Kidney epithelial cell (primary cell): Measurements from ENCODE around the gene TBL1X. TPM values are rescaled to one million over a fixed set of nuclear protein-coding genes. Genes with fewer than 3 reads are reported as not detected.

ENCODE experiments used
- DNase-seq: peaks from one replicate; pipeline ENCODE4 v3.0.0-alpha.2; 2010; ENCODE audit warnings: low read depth
- H3K27me3 ChIP-seq: 2 replicates; pipeline ENCODE4 v1.6.0; 2011; ENCODE audit warnings: low read length; ENCODE audit not compliant: control insufficient read depth, insufficient read depth
- H3K36me3 ChIP-seq: 2 replicates; pipeline ENCODE4 v1.5.1; 2011; ENCODE audit warnings: low read length; ENCODE audit not compliant: control insufficient read depth, insufficient read depth
- H3K4me3 ChIP-seq: 2 replicates; pipeline ENCODE4 v1.5.1; 2011; ENCODE audit warnings: low read depth, mild to moderate bottlenecking, control low read depth, low read length
- total RNA-seq: library from RNA; depleted of rRNA; stranded (reverse); fragments of >200 nt; gene quantifications from 2 replicates; pipeline ENCODE4 v1.2.3, GENCODE V29; 2015
- TF ChIP-seq, protein P1 (sequence below): IDR thresholded peaks from 2 replicates; pipeline ENCODE4 v1.5.1; 2011; ENCODE audit warnings: mild to moderate bottlenecking, moderate library complexity, low read length, control low read depth, inconsistent platforms; ENCODE audit not compliant: insufficient read depth, poor library complexity, severe bottlenecking

Gene TBL1X
- total RNA-seq, 1 donor from 2014 or later: 25.9 TPM

DNA sequence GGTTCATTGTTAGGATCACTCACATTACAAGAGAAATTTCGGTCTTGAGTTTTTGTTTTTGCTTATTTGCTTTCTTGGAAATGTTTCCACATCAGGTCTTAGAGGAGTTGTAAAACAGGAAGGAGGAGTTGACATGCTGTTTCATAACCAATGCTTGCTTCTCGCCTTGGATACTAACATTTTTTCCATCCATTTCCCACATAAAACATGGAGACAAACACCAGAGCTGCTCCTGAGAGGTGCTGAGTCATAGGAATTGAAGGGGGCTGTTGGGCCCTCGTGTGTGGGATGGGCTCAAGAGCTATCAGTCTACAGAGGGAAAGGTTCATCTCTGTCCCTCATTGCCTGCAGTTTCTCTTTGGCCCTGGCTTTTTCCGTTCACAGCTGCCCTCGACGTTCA, 29.9 kb downstream of the TBL1X start:
- H3K27me3 ChIP-seq: no peaks in the 10 kb centered on the region
- TF ChIP-seq, protein P1, sequence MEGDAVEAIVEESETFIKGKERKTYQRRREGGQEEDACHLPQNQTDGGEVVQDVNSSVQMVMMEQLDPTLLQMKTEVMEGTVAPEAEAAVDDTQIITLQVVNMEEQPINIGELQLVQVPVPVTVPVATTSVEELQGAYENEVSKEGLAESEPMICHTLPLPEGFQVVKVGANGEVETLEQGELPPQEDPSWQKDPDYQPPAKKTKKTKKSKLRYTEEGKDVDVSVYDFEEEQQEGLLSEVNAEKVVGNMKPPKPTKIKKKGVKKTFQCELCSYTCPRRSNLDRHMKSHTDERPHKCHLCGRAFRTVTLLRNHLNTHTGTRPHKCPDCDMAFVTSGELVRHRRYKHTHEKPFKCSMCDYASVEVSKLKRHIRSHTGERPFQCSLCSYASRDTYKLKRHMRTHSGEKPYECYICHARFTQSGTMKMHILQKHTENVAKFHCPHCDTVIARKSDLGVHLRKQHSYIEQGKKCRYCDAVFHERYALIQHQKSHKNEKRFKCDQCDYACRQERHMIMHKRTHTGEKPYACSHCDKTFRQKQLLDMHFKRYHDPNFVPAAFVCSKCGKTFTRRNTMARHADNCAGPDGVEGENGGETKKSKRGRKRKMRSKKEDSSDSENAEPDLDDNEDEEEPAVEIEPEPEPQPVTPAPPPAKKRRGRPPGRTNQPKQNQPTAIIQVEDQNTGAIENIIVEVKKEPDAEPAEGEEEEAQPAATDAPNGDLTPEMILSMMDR: no peak
- H3K36me3 ChIP-seq: no peaks in the 10 kb centered on the region
- DNase-seq: no peak
- no peak overlapping the region for H3K4me3 ChIP-seq

DNA sequence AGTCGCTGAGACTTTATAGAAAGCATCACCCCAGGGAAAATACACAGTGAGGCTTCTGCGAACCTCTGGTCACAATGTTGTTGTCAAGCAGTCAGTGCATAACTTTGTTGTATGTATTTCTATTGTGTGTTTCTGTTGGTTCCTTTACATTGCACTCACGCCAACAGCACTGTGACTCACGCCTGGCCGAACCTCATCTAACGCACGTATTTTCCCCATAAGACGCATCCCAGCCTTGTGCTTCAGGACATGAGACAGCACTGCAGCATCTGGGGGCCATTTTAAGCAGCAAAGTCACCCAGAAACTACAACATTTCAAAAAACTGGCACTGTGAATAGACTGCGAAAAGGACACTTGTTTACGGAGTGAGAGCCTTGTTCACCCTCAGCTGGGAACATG, 30.6 kb downstream of the TBL1X start:
- TF ChIP-seq, protein P1: no peak
- Histone ChIP-seq H3K4me3 (no peak overlapping the region), H3K36me3 (no peaks in the 10 kb centered on the region), H3K27me3 (no peaks in the 10 kb centered on the region)
- no peak for DNase-seq

DNA sequence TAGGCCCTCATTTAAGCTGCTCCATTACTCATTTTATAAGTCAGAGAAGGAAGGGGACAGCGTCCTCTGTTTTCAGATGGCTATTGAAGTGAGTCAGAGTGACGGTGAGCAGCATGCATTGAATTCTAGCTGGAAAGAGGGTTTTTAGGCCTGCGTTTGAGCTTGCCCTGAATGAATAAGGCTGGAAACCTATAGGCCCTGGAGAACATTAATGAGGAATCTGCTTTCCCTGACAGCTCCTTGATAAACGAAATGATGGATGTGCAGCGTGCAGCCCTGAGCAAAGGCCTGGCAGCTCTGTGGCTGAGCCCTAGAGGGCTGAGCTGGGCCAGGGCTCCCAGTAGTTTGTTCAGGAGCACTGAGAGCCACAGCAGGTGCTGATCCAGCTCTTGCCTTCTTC, 33.4 kb downstream of the TBL1X start:
- Histone ChIP-seq H3K4me3 (no peak overlapping the region), H3K36me3 (no peaks in the 10 kb centered on the region), H3K27me3 (no peaks in the 10 kb centered on the region)
- TF ChIP-seq, protein P1: no peak
- DNase-seq: no peak

DNA sequence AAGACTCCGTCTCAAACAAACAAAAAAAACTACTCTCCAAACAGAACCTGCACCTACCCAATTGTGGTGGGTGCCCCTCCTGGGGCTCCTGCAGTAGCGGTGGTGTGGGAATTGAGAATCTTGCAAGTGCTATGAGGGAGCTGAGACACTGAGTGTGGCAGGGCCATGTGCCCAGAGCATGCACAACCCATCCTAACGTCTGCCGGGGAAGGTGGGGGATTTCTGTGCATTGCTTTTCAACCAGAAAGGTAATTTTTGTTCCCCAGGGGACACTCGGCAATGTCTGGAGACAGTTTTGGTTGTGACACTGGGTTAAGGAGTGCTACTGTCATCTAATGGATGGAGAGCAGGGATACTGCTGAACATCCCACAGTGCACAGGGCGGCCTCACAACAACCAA, 35.7 kb downstream of the TBL1X start:
- H3K36me3 ChIP-seq: no peaks in the 10 kb centered on the region
- DNase-seq: no peak
- TF ChIP-seq, protein P1: no peak
- H3K4me3 ChIP-seq: no peak overlapping the region
- H3K27me3 ChIP-seq: no peaks in the 10 kb centered on the region

DNA sequence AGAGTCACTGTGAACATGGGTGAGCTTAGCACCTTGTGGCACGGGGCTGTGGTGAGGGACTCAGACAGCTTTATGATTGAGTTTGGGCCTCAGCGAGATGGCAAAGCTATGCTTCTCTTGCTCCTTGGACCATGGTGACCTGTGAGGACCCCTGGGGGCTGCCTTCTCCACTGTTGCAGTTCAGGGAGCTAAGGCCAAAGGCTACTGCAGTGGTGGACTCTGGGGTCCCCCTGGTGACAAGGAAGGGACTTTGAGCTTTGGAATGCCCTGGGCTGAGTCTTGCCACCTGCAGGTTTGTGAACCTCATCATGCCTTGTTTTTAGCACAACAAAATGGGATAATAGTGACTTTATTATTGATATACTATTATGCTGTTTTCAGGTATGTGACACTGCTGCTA, 36.5 kb downstream of the TBL1X start:
- no peaks in the 10 kb centered on the region for H3K27me3 ChIP-seq

DNA sequence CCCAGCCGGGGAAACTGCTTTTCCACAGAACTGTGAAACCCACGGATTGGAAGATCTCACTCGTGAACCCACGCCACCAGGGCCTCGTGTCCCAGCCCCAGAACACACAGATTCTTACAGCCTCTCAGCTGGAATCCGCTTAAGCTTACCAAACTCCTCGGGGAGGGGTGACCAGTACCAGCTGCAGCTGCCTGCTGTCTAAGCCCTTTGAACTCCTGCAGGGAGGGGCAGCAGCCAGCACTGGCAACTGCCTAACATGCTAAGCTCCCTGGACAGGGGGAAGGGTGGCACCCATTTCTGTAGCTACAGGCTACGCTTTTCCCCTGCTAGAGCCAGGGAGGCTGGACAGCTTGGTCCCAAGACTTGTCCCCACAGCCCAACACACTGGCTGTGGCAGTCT, 38.4 kb downstream of the TBL1X start:
- TF ChIP-seq, protein P1: no peak
- Histone ChIP-seq H3K27me3 (no peaks in the 10 kb centered on the region), H3K36me3 (no peaks in the 10 kb centered on the region), H3K4me3 (no peak overlapping the region)
- no peak for DNase-seq

More for the DNA sequence above, 36.5 kb downstream of the TBL1X start:
- H3K4me3 ChIP-seq: no peak overlapping the region
- TF ChIP-seq, protein P1: no peak
- no peak for DNase-seq
- no peaks in the 10 kb centered on the region for H3K36me3 ChIP-seq
